Muscle of back (tissue), 13 donors: ENCODE data around the gene ST13. TPM values are rescaled to one million over a fixed set of nuclear protein-coding genes. Genes with fewer than 3 reads are reported as not detected.
"Not testable (repeated sequence)": the region's sequence is repeated elsewhere in the genome, so short reads cannot be mapped to it uniquely, and the experiment has no call there.

Experiments
- DNase-seq, 3 donors: peaks; one replicate each; pipeline versions ENCODE4 v3.0.0 to v3.0.0-alpha.2; 2013
- long read RNA-seq, 9 donors: transcript quantifications; one replicate each; lab custom pipeline, GENCODE V29; 2026
- polyA plus RNA-seq, 10 donors: library from polyadenylated mRNA; unstranded; fragments of 120-200 nt; gene quantifications; one replicate each; pipeline ENCODE4 v1.2.1, GENCODE V29; 2013; ENCODE audit not compliant: insufficient read length in 10 of 10

The ST13 gene
- 100 to 1,000 TPM; 388 to 473 (median 435) TPM for polyA plus RNA-seq
- long read RNA-seq, donor 1, transcript ST13-201 (12 exons, 3,595 nt), result major isoform, 85 of 136 reads
- long read RNA-seq, donor 1, partial matches to known transcripts, result 51 of 136 reads
- long read RNA-seq, donor 1, other reads (novel, unspliced or antisense), result 0 of 136 reads
- long read RNA-seq, donor 2, transcript ST13-201 (12 exons, 3,595 nt), result major isoform, 64 of 119 reads
- long read RNA-seq, donor 2, partial matches to known transcripts, result 55 of 119 reads
- long read RNA-seq, donor 2, other reads (novel, unspliced or antisense), result 0 of 119 reads
- long read RNA-seq, donor 3, result 0 reads
- long read RNA-seq, donor 4, transcript ST13-201 (12 exons, 3,595 nt), result major isoform, 77 of 122 reads
- long read RNA-seq, donor 4, partial matches to known transcripts, result 45 of 122 reads
- long read RNA-seq, donor 4, other reads (novel, unspliced or antisense), result 0 of 122 reads
- long read RNA-seq, donor 5, transcript ST13-201 (12 exons, 3,595 nt), result major isoform, 96 of 209 reads
- long read RNA-seq, donor 5, partial matches to known transcripts, result 113 of 209 reads
- long read RNA-seq, donor 5, other reads (novel, unspliced or antisense), result 0 of 209 reads
- long read RNA-seq, donor 6, transcript ST13-201 (12 exons, 3,595 nt), result major isoform, 80 of 179 reads
- long read RNA-seq, donor 6, partial matches to known transcripts, result 90 of 179 reads
- long read RNA-seq, donor 6, other reads (novel, unspliced or antisense), result 9 of 179 reads
- long read RNA-seq, donor 7, transcript ST13-201 (12 exons, 3,595 nt), result major isoform, 58 of 85 reads
- long read RNA-seq, donor 7, partial matches to known transcripts, result 27 of 85 reads
- long read RNA-seq, donor 7, other reads (novel, unspliced or antisense), result 0 of 85 reads
- long read RNA-seq, donor 8, transcript ST13-201 (12 exons, 3,595 nt), result major isoform, 51 of 111 reads
- long read RNA-seq, donor 8, partial matches to known transcripts, result 60 of 111 reads
- long read RNA-seq, donor 8, other reads (novel, unspliced or antisense), result 0 of 111 reads
- long read RNA-seq, donor 9, transcript ST13-201 (12 exons, 3,595 nt), result major isoform, 8 of 17 reads
- long read RNA-seq, donor 9, partial matches to known transcripts, result 9 of 17 reads
- long read RNA-seq, donor 9, other reads (novel, unspliced or antisense), result 0 of 17 reads

- DNase-seq, result peak; percentile 97 to 99 (median 98)
These were observed at the start of gene ST13, which contains the start of gene XPNPEP3 for GRCh38 chr22:40856513-40857308. Gene ST13, minus strand, starts transcription at chr22:40856639. Its CDS starts 99 bp downstream, at chr22:40856540. Gene XPNPEP3, plus strand, starts transcription at chr22:40857148. Its CDS starts 34 bp downstream, at chr22:40857182.

GRCh38 chr22:40904101-40904500, 47.7 kb upstream of the ST13 start:
- DNase-seq, result no peak

- DNase-seq, result peak; percentile 36 to 60 (median 45)
These were observed 42.5 kb upstream of the ST13 start for GRCh38 chr22:40898850-40899357.

- no peak for DNase-seq
These were observed 38.0 kb upstream of the ST13 start for GRCh38 chr22:40894417-40894816.

- DNase-seq, result no peak
These were observed 34.4 kb upstream of the ST13 start for GRCh38 chr22:40890881-40891280.

GRCh38 chr22:40889116-40889515, 32.7 kb upstream of the ST13 start:
- no peak for DNase-seq

- no peak for DNase-seq
These were observed 22.5 kb upstream of the ST13 start for GRCh38 chr22:40878922-40879321.

GRCh38 chr22:40877488-40877887, 21.0 kb upstream of the ST13 start:
- no peak for DNase-seq

- no peak for DNase-seq
These were observed 20.5 kb upstream of the ST13 start for GRCh38 chr22:40876907-40877306.

GRCh38 chr22:40875111-40875510, 18.7 kb upstream of the ST13 start:
- no peak for DNase-seq

GRCh38 chr22:40874016-40874415, 17.6 kb upstream of the ST13 start:
- DNase-seq, result no peak

GRCh38 chr22:40868379-40868778, 11.9 kb upstream of the ST13 start:
- not testable (repeated sequence) for DNase-seq

- no peak for DNase-seq
These were observed 10.7 kb upstream of the ST13 start for GRCh38 chr22:40867109-40867508.

GRCh38 chr22:40862537-40862936, 6.1 kb upstream of the ST13 start:
- DNase-seq, result no peak

GRCh38 chr22:40862013-40862412, 5.6 kb upstream of the ST13 start, which contains the start of gene DNAJB7:
Gene DNAJB7, minus strand, starts transcription at chr22:40862113. Its CDS starts 119 bp downstream, at chr22:40861994.
- DNase-seq, result no peak

GRCh38 chr22:40857309-40857855, 943 bp upstream of the ST13 start:
- DNase-seq, result no peak

GRCh38 chr22:40855979-40856512, 393 bp downstream of the ST13 start:
- peak in 2 of 3 donors; percentile 36 to 81 for DNase-seq

GRCh38 chr22:40855071-40855978, 1.1 kb downstream of the ST13 start:
- peak in 1 of 3 donors; percentile 32 for DNase-seq

GRCh38 chr22:40853961-40854360, 2.5 kb downstream of the ST13 start:
- DNase-seq, result no peak
